Right lobe of liver (tissue), 6 donors: ENCODE data around the gene RHOH. TPM values are rescaled to one million over a fixed set of nuclear protein-coding genes. Genes with fewer than 3 reads are reported as not detected.

Experiments
- ATAC-seq, 4 donors: fragments of 200-7000 bp; cut with Tn5 transposase; one replicate each; pipeline ENCODE4 v1.9.1; 2020; ENCODE audit warnings: mild to moderate bottlenecking in 4 of 4, moderate library complexity in 4 of 4
- DNase-seq, 3 donors: peaks; one replicate each; pipeline ENCODE4 v3.0.0-alpha.2; 2020
- H3K27ac ChIP-seq, 3 donors: fragments of 200-600 bp; one replicate each; pipeline ENCODE4 v1.8.0; 2022
- H3K27me3 ChIP-seq, 2 donors: fragments of 200-600 bp; one replicate each; pipeline ENCODE4 v1.8.0; 2022
- H3K36me3 ChIP-seq, 4 donors: fragments of 200-600 bp; sonication (generic) in 1 of 4; one replicate each; pipeline versions ENCODE4 v1.5.1 to v1.8.0; 2017 to 2022; ENCODE audit warnings: control low read depth in 1 of 4
- H3K4me1 ChIP-seq, 4 donors: fragments of 200-600 bp; sonication (generic) in 1 of 4; one replicate each; pipeline versions ENCODE4 v1.5.1 to v1.8.0; 2017 to 2022; ENCODE audit warnings: control low read depth in 1 of 4
- H3K4me3 ChIP-seq, 3 donors: fragments of 200-600 bp; one replicate each; pipeline ENCODE4 v1.8.0; 2022
- H3K9me3 ChIP-seq, 4 donors: fragments of 200-600 bp; sonication (generic) in 1 of 4; one replicate each; pipeline versions ENCODE4 v1.5.1 to v1.8.0; 2017 to 2022; ENCODE audit warnings: control low read depth in 1 of 4
- POLR2A ChIP-seq: fragments of 450-650 bp; IDR thresholded peaks from one replicate; pipeline ENCODE4 v1.6.1; 2017; ENCODE audit warnings: antibody characterized with exemption, mild to moderate bottlenecking
- WGBS: methylation state at CpG from one replicate; pipeline ENCODE4 v1.1.6; 2018; ENCODE audit warnings: low coverage, low lambda C conversion rate; ENCODE audit not compliant: insufficient coverage; ENCODE audit errors: missing lambda C conversion rate; 5-methylcytosine and 5-hydroxymethylcytosine counted together
- intact Hi-C, 2 donors: fragments of 100-400 bp; cut with DNase I; formaldehyde crosslinking; loops; one replicate each; pipeline versions ENCODE4 v1.11.2 to v1.14.1; 2022
- total RNA-seq, 6 experiments: library from RNA; depleted of rRNA in 2 of 6; stranded (reverse); fragments of >200 nt in 2 of 6; fragmentation: NEBNext Ultra II Directional in 3 of 6; extraction: Animal tissue kit (Norgen Biotek cat#: 25700) in 3 of 6; gene quantifications; one replicate each; pipeline versions ENCODE4 v1.1.0 to v1.2.4, GENCODE V29; 2016 to 2023
- TF ChIP-seq, protein P1 (sequence below), 4 donors: fragments of 200-600 bp in 3 of 4; fragments of 450-650 bp in 1 of 4; IDR thresholded peaks; one replicate each; pipeline versions ENCODE4 v1.5.1 to v1.8.0; 2016 to 2022; ENCODE audit warnings: antibody characterized with exemption in 4 of 4, mild to moderate bottlenecking in 2 of 4
- donor health status: DM: no; HTN: yes; CAD: no.
- donor health status: DM: no; HTN: no; CAD: no.
- donor health status: DM: no; HTN: no; CAD: no.
- donor health status: DM: no; HTN: yes; CAD: no.
- donor health status: DM: no; HTN: yes; CAD: no.

RHOH gene
- total RNA-seq, 6 experiments from 2014 or later, result 0.25 to 1.2 (median 0.62) TPM

DNA sequence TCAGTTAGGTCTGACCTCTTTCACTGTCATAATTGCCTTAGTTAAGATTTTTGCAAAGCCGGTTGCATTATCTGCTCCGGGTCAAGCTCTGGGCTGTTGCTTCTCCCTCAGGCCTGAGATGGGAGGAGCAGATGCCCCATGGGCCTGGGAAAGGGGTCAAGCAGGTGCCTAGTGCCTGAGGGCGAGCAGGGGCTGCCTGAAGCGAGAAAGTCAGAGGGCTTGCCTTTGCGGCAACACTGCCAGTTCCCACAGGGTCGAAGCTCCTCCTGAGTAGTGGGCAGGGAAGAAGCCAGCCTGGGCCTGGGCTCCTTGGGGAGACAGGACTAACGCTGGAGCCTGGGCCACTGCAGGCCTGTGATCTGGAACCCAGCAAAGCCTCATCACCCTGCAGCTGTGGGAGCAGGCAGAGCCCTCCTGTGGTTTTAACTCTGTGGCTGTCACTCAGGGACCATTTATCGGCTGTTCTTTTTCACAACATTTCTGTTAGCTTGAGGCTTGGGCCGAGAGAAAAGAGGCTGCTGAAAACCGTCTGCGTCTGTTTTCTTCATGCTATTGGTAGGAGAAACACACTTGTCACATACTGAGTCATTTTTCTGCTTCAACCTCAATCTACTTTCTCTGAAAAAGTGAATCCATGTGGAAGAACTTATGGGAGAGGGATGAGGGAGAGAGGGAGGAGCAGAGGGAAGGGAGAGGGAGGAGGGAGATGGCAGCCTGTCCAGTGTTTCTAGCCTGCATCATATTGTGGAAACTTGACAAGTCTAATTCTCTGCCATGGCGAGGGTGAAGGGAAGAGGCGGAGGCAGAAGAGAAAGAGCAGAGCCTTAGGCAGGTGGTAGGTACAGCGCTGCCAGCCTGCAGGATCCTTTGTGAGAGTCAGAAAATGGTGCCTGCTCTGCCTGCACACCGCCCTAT lies 68.4 kb downstream of the RHOH start:
- TF ChIP-seq, protein P1, sequence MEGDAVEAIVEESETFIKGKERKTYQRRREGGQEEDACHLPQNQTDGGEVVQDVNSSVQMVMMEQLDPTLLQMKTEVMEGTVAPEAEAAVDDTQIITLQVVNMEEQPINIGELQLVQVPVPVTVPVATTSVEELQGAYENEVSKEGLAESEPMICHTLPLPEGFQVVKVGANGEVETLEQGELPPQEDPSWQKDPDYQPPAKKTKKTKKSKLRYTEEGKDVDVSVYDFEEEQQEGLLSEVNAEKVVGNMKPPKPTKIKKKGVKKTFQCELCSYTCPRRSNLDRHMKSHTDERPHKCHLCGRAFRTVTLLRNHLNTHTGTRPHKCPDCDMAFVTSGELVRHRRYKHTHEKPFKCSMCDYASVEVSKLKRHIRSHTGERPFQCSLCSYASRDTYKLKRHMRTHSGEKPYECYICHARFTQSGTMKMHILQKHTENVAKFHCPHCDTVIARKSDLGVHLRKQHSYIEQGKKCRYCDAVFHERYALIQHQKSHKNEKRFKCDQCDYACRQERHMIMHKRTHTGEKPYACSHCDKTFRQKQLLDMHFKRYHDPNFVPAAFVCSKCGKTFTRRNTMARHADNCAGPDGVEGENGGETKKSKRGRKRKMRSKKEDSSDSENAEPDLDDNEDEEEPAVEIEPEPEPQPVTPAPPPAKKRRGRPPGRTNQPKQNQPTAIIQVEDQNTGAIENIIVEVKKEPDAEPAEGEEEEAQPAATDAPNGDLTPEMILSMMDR (IDR thresholded peaks at IDR 0.05), result no peak
- TF ChIP-seq POLR2A, result no peak
- H3K9me3 ChIP-seq, result no peaks in the 10 kb centered on the region
- H3K4me1 ChIP-seq, result no peaks in the 10 kb centered on the region
- H3K36me3 ChIP-seq, result no peaks in the 10 kb centered on the region
- DNase-seq (no peak), ATAC-seq (peak in 3 of 4 donors; percentile 46 to 50 (median 48))
- intact Hi-C loops, result no loop called here
- no peak overlapping the region for H3K27ac ChIP-seq
- WGBS, result 67% methylated on average over 7 of the region's 15 CpGs
- no peak overlapping the region for H3K4me3 ChIP-seq
- H3K27me3 ChIP-seq, result no peaks in the 10 kb centered on the region

DNA sequence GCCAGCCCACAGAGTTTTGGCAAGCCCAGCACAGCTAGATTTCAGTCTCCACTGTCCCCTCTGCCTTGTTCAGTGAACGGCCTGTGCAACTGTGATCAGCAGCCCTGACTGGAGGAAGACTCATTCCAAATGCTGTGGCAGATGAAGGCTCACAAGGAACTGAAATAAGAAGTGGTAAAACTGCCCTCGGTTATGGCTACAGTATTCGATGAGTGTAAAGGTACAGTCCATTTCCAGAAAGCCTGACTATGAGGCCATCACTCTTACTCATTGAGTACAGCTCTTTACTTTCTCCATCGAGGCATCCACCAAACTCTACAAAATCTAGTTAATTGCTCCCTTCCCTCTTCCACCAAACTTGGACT lies 69.1 kb downstream of the RHOH start:
- 77% methylated on average over 3 of the region's 4 CpGs for WGBS
- intact Hi-C loops, result no loop called here
- Histone ChIP-seq H3K4me1 (no peaks in the 10 kb centered on the region), H3K27me3 (no peaks in the 10 kb centered on the region), H3K27ac (no peak overlapping the region), H3K4me3 (no peak overlapping the region), H3K36me3 (no peaks in the 10 kb centered on the region), H3K9me3 (no peaks in the 10 kb centered on the region)
- TF ChIP-seq POLR2A, result no peak
- TF ChIP-seq, protein P1 (IDR thresholded peaks at IDR 0.05), result no peak
- DNase-seq (no peak), ATAC-seq (no peak)

DNA sequence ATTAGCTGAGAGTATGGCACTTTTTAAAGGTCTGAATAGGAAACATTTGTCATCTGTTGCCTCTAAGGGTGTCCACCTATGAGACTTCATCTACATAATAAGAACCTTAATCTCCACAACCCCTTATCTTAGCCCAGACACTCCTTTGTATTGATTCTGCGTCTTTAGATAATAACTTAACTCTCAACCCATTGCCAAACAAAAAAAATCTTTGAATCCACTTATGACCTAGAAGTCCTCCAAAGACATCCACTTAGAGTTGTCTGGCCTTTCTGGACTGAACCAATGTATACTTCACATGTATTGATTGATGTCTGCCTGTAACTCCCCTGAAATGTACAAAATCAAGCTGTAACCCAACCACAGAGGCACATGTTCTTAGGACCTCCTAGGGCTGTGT lies 72.3 kb downstream of the RHOH start:
- TF ChIP-seq, protein P1 (IDR thresholded peaks at IDR 0.05), result no peak
- TF ChIP-seq POLR2A, result no peak
- no peaks in the 10 kb centered on the region for H3K4me1 ChIP-seq
- H3K36me3 ChIP-seq, result no peaks in the 10 kb centered on the region
- H3K4me3 ChIP-seq, result no peak overlapping the region
- ATAC-seq, result no peak
- H3K27me3 ChIP-seq, result no peaks in the 10 kb centered on the region
- no peak overlapping the region for H3K27ac ChIP-seq
- DNase-seq, result no peak
- intact Hi-C loops, result no loop called here
- WGBS, result 33% methylated on average over 1 of the region's 1 CpG
- H3K9me3 ChIP-seq, result no peaks in the 10 kb centered on the region

DNA sequence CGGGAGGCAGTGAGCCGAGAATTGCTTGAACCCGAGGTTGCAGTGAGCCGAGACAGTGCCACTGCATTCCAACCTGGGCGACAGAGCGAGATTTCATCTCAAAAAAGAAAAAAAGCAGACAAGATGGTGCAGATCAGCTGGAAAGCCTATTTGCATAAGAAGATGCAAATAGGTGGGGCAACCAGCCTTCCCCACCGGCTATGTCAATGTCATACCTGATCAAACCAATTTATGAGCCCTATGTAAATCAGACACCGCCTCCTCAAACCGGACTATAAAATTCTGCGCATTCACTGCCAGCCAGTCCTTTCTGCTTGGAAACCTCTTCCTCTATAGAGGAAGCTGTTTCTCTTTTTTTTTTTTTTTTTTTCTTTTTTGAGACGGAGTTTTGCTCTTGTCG lies 73.8 kb downstream of the RHOH start:
- intact Hi-C loops, result no loop called here
- Histone ChIP-seq H3K27ac (no peak overlapping the region), H3K27me3 (no peaks in the 10 kb centered on the region), H3K4me3 (no peak overlapping the region), H3K4me1 (no peaks in the 10 kb centered on the region), H3K9me3 (no peaks in the 10 kb centered on the region), H3K36me3 (no peaks in the 10 kb centered on the region)
- no peak for DNase-seq
- ATAC-seq, result no peak
- 81% methylated on average over 11 of the region's 12 CpGs for WGBS
- TF ChIP-seq, protein P1 (IDR thresholded peaks at IDR 0.05), result no peak
- TF ChIP-seq POLR2A, result no peak
